HG03432 (cell line): ENCODE data around the gene ALG14.
"Not testable (repeated sequence)": the region's sequence is repeated elsewhere in the genome, so short reads cannot be mapped to it uniquely, and the experiment has no call there.

Experiments used
- ATAC-seq: cut with Tn5 transposase; IDR thresholded peaks from one replicate; pipeline ENCODE4 v1.9.1; 2021; ENCODE audit warnings: mild to moderate bottlenecking, moderate library complexity; ENCODE audit not compliant: unreplicated experiment

Gene ALG14

DNA sequence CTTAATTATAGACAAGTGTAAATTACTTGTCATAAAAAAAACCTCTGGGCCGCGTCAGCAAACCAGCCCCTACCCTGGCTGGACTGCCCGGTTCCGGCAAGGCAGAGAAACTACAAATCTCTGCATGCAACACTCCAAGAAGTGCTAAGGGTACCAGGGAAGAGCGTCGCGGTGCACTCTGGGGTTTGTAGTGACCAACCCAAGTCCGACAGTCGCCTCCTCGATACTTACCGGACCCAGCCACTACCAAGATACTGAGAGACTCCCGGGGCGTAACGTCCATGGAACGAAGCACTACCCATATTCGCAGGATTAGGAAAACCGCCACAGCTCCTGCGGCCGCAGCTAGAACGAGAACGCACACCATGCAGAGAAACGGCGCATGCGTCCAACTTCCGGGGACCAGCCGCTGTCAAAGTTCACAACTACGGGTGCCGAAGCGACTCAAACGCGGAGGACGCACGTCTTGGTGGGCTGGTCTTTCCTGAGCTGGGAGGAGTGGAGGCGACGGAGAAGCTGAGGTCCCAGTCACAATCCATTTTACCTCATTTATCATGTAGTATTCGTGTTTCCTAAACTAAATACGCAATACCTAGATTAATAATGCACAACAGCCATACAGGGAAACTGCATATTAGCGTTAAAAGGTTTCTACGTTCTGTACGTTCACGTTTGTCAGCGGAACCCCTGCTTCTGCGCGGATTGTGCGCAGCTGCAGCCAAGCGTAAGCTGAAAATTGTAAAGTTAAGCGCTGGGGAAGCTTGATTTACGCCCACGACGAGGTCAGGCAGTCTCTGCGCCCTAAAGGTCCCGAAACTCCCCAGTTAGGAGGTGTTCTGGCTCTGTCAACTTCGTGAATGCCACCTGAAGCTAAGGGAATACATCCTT lies at the start of gene ALG14:
ALG14 (minus strand) TSS at position 420 of the 888 bp plus-strand sequence; CDS start at position 367, 53 bp downstream.
- ATAC-seq: peak; percentile 97

- ATAC-seq: no peak
Measured at GRCh38 chr1:95122151-95122697, 49.5 kb upstream of the ALG14 start.

GRCh38 chr1:95119273-95119672 lies 46.5 kb upstream of the ALG14 start:
- no peak for ATAC-seq

DNA sequence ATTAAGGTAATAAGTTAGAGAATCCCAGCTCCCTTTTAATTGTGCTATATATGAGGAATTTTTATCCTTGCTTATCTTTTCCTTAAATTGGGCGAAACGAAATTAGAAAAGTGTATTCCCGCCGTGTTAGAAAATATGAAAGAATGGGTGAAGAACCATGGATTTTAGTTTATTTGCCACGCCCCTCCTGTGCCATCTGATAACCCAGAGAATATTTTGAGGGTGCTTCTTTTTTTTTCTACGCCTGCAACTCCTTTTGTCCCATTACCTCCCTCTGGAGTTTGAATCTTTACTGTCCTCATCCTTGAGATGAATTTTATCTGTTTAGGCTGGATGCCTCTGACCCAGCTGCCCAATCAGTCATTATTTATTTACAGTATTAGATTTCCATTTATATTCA lies 46.0 kb upstream of the ALG14 start:
- no peak for ATAC-seq

DNA sequence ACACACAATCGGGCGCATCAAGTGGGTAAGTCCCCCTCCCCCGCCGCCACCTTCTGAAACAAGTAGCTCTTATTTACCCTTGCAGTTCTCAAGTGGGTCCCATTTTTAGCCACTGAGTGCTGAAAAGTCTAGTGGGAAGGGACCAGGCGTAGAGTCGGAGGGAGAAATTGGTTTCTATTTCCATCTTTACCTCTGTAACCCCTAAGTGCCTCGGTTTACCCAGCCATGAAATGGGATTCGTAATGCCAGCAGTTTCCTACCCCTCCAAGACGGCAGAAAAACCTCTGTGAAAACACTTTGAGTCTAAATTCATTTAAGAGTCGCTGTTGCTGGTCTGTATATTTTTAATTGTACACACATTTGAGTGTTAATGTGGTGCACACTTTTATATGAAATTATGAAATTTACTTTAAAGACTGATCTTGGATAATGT lies 45.3 kb upstream of the ALG14 start:
- no peak for ATAC-seq

DNA sequence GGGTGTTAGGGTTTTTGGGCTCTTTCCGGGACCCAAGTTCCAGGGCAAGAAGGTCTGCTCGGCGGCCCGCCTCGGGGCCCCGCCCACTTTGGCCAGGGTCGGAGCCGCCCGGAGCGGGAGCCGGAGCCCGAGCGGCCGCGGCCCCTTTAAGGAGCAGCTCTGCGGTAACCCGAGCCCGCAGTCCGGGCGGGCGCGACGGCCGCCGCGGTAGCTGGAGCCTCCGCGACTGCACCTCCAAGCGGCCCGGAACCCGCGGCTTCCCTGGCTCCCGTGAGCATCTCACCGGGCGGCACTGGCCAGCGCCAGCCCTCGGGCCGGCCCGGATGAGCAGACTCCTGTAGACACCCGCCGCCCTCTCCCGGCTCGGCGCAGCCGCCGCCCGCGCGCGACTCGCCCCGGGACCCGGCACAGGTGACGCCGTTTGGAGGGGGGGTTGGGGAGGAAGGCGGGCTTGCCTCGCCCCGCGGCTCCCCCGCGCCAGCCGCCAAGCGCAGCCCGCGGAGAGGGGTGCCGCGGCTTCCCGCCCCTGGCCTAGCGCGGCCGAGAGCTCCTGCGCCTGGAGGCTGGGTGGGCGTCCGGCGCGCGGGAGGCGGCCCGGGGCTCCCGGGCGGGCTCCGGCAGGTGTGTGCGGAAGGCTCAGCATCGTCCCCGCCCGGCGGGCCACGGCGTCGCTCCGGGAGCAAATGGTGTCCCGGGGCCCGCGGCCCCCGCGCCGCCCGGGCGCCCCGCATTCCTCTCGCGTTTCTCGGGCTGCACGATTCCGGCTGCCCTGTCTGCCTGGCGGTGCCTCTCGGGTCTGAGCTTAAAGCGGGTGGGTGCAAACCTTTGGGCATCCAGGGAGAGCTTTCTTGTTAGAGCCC lies 44.7 kb upstream of the ALG14 start, which contains the start of gene TLCD4:
TLCD4 (plus strand) TSS at position 149 of the 860 bp plus-strand sequence. CDS start 26,547 bp downstream, outside the sequence.
- ATAC-seq: peak; percentile 70

GRCh38 chr1:95116580-95117206 lies 43.9 kb upstream of the ALG14 start:
- peak; percentile 73 for ATAC-seq

DNA sequence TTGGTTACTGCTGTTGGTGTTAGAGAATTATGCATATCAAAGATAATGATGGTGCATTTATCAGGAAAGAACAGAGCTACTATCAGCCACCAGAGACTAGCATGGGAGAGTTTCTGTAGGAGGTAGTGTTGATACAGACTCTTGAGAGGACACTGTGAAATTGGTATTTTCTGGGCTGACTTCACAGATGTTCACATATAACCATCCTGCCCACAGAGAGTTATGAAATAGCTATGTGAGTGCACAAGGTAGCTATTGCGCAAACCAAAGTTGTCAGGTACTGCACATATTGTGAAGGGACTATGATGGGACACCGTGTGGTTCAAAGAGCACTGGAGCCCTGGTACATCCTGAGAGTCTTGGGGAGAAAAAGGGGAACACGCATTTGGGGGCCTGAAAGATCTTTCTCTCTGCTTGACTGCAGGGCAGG lies 43.0 kb upstream of the ALG14 start:
- ATAC-seq: no peak

GRCh38 chr1:95113684-95114083 lies 40.9 kb upstream of the ALG14 start:
- no peak for ATAC-seq

DNA sequence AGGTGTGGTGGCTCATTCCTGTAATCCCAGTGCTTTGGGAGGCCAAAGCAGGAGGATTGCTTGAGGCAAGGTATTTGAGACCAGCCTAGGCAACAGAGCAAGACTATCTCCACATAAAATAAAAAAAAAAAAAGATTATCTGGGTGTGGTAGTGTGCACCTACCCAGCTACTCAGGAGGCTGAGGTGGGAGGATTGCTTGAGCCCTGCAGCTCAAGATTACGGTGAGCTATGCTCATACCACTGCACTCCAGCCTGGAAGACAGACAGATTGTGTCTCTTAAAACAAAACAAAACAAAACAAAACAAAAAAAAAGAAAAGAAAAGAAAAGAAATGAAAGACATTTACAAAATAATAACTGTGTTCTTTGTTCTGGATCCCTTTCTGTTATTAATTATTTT lies 38.3 kb upstream of the ALG14 start:
- no peak for ATAC-seq

DNA sequence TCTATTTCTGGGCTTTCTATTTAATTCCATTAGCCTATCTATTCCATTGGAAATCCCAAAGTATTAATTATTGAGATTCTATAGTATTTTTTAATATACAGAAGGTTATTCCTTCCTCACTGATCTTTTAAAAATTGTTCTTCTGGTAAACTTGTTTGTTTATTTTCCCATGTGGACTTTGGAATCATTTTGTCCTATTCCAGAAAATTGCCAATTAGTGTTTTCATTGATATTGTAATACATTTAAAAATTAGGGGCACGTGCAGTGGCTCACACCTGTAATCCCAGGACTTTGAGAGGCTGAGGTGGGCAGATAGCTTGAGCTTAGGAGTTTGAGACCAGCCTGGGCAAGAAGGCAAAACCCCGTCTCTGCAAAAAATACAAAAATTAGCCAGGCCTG lies 36.0 kb upstream of the ALG14 start:
- no peak for ATAC-seq

DNA sequence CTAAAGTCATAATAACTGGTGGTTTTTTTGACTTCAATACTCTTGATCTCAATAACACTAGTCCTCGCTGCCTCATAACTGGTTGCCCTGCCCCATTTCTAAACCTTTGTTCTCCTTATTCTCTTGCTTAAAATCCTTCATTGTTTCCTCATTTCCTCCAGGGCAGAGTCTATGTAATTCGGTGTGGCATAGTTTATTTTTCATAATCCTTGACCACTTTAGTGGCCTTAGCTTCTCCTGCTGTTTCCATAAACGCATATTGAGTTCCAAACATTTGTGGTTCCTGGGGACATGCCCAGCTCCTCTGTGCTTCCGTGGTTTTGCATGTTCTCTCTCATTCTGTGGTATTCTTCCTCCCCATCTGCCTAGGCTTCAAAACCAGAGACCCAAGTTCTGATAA lies 25.4 kb upstream of the ALG14 start:
- ATAC-seq: no peak

DNA sequence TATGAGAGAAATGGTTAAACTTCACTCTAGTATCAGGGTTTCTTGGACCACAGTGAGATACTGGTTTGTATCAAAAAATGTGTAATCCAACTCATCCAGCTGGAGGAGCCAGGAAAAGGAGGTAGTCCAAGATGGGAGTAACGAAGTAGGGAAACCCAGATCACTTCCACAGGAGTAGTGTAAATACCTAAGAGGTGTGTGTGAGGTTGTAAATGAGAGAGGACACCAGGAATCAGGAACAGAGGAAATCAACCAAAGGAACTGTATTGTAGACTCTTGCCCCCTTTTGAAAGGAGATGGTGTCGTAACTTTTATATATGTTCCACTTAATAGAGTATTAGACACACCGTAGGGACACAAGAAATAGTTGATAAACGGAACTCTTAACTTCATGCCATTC lies 24.7 kb upstream of the ALG14 start:
- ATAC-seq: no peak

DNA sequence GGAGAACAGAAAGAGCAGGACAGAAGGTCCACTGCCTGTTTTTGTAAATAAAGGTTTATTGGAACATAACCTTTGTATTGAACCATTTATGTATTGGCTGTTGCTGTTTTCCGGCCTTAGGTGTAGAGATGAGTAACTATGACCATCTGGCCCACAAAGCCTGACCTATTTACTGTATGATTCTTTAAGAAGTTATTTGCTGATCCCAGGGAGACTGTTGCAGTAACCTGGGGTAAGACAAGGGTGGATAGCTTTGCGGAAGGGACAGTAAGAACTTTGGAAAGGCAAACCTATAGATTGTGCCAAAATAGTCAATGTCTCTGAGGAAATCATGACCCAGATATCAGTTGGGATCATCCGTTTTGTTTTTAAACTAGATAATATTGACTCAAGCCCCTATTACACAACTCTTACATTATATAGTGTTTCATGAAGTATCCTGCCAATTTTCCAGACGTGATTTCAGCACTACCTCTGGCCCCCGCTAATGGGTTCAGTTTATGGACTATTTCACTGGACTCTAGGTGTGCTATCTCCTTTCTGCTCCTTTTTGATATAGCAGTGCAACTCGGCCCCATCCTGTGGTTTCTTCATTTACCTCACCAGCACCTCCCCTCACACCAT lies 23.6 kb upstream of the ALG14 start:
- ATAC-seq: peak; percentile 36

- peak; percentile 82 for ATAC-seq
Measured at GRCh38 chr1:95095833-95096217, 23.1 kb upstream of the ALG14 start.

DNA sequence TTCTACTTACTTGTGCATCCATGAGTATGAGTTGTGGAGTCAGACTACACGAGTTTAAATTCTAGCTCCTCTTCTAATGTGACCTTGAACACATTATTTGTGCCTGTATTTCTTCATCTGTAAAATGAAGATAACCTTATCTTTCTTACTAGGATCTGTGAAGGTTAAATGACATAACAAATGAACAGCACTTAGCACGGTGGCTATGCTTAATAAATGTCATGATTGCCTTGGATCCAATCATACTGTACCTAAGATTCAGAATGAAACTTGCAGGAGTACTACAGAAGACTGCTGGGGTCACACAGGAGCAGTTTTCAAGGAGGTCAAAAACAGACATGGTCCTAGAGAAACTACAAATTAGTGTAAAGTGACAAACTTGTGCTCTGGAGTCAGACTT lies 22.2 kb upstream of the ALG14 start:
- no peak for ATAC-seq

GRCh38 chr1:95093296-95093695 lies 20.5 kb upstream of the ALG14 start:
- ATAC-seq: peak; percentile 38

DNA sequence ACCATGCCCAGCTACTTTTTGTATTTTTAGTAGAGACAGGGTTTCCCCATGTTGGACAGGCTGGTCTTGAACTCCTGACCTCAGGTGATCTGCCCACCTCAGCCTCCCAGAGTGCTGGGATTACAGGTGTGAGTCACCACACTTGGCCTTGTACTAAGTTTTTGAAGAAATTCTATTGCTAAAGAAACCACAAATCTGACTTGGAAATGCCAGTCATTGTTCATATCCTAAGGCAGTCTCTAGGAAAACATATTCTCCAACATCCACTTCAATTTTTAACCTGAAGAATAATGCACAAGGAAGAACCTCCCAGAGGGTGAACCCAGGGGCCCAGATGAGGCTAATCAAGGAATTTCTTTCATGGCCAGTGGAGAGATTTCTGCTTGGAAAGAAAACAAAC lies 20.1 kb upstream of the ALG14 start:
- not testable (repeated sequence) for ATAC-seq

- ATAC-seq: not testable (repeated sequence)
Measured at GRCh38 chr1:95091290-95091689, 18.5 kb upstream of the ALG14 start.

GRCh38 chr1:95089650-95090287 lies 17.0 kb upstream of the ALG14 start:
- no peak for ATAC-seq
